Body of pancreas (tissue), 4 donors: ENCODE results near the gene RPL38. TPM values are rescaled to one million over a fixed set of nuclear protein-coding genes. Genes with fewer than 3 reads are reported as not detected.

Experiments
- ATAC-seq: fragments of 150-250 bp; one replicate; pipeline ENCODE4 v1.9.1; 2016
- DNase-seq, 4 donors: peaks; one replicate each; pipeline ENCODE4 v3.0.0-alpha.2; 2019
- H3K27ac ChIP-seq, 4 donors: fragments of 200-600 bp; sonication (generic); 1 replicate in 3 of 4; 2 replicates in 1 of 4; pipeline versions ENCODE4 v1.5.1 to v1.6.1; 2016 to 2019; ENCODE audit warnings: mild to moderate bottlenecking in 1 of 4, mixed read lengths in 1 of 4, moderate library complexity in 1 of 4
- H3K27me3 ChIP-seq, 2 donors: fragments of 200-600 bp; sonication (generic); one replicate each; pipeline ENCODE4 v1.6.0; 2016; ENCODE audit warnings: mild to moderate bottlenecking in 1 of 2
- H3K36me3 ChIP-seq, 2 donors: fragments of 200-600 bp; sonication (generic); replicated peaks in 1 of 2; 2 replicates each; pipeline ENCODE4 v1.5.1; 2016; ENCODE audit warnings: low read depth in 2 of 2; ENCODE audit not compliant: insufficient read depth in 1 of 2
- H3K4me1 ChIP-seq: fragments of 200-600 bp; sonication (generic); one replicate; pipeline ENCODE4 v1.6.0; 2016
- H3K4me3 ChIP-seq, 2 donors: fragments of 200-600 bp; sonication (generic); 1 replicate in 1 of 2; 2 replicates in 1 of 2; pipeline ENCODE4 v1.5.1; 2016 to 2019
- H3K9me3 ChIP-seq, 3 donors: fragments of 200-600 bp; sonication (generic); 1 replicate in 2 of 3; 2 replicates in 1 of 3; pipeline ENCODE4 v1.5.1; 2016
- CTCF ChIP-seq, 7 experiments: fragments of 450-650 bp in 4 of 7; fragments of 200-600 bp in 3 of 7; sonication (generic) in 3 of 7; IDR thresholded peaks; one replicate each; pipeline ENCODE4 v1.5.1; 2016 to 2019; ENCODE audit warnings: antibody characterized with exemption in 7 of 7
- POLR2A ChIP-seq, 3 donors: fragments of 450-650 bp; IDR thresholded peaks; one replicate each; pipeline ENCODE4 v1.6.1; 2016; ENCODE audit warnings: antibody characterized with exemption in 3 of 3, mild to moderate bottlenecking in 2 of 3
- WGBS, 2 donors: methylation state at CpG; one replicate each; pipeline ENCODE4 v1.1.5; 2017; 5-methylcytosine and 5-hydroxymethylcytosine counted together
- intact Hi-C: fragments of 100-400 bp; cut with DNase I; formaldehyde crosslinking; loops from one replicate; pipeline ENCODE4 v1.15.1; 2023
- total RNA-seq, 2 donors: library from RNA; depleted of rRNA; stranded (reverse); fragments of >200 nt; gene quantifications; one replicate each; pipeline ENCODE4 v1.1.0, GENCODE V29; 2016

Gene RPL38
- total RNA-seq, 2 donors from 2014 or later = 141 to 156 TPM

DNA sequence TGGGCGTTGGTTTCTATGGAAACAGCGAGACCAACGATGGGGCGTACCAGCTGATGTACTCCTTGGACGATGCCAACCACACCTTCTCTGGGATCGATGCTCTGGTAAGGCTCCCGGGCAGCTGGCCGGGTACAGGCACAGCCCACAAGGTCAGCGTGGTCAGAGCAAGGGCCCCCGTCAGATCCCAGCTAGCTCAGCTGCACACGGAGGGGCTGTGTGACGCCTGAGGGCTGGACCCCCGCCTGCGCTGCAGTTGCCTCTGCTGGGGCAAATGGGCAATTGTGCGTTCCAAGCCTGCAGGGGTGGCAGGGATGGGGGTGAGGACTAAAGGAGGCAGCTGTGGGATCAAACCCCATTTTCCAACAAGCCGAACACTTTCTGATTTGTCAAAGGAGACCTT lies 27.4 kb downstream of the RPL38 start:
- ATAC-seq = no peak
- H3K9me3 ChIP-seq = no peaks in the 10 kb centered on the region
- DNase-seq = no peak
- peaks cover 34% of the 10 kb centered on the region for H3K4me1 ChIP-seq
- TF ChIP-seq POLR2A (IDR thresholded peaks at IDR 0.05) (no peak), CTCF (IDR thresholded peaks at IDR 0.05) (no peak)
- intact Hi-C loops = no loop called here
- H3K36me3 ChIP-seq = no peaks in the 10 kb centered on the region
- no peaks in the 10 kb centered on the region for H3K27me3 ChIP-seq
- 88 to 98% methylated on average over 7 to 16 of the region's 16 CpGs for WGBS, 2 donors
- peak overlapping the region in 2 of 4 donors; percentile 71 to 84 for H3K27ac ChIP-seq
- H3K4me3 ChIP-seq = no peak overlapping the region

GRCh38 chr17:74231928-74232907 lies 28.7 kb downstream of the RPL38 start:
- TF ChIP-seq CTCF (IDR thresholded peaks at IDR 0.05) = no peak
- TF ChIP-seq POLR2A (IDR thresholded peaks at IDR 0.05) = no peak
- ATAC-seq (peak; percentile 87), DNase-seq (peak; percentile 77 to 83 (median 80))
- Histone ChIP-seq H3K4me3 (no peak overlapping the region), H3K36me3 (no peaks in the 10 kb centered on the region), H3K27me3 (no peaks in the 10 kb centered on the region), H3K9me3 (no peaks in the 10 kb centered on the region), H3K27ac (peak overlapping the region; percentile 64 to 84 (median 73)), H3K4me1 (peaks cover 34% of the 10 kb centered on the region)
- WGBS, 2 donors = 59 to 70% methylated on average over 5 to 17 of the region's 17 CpGs
- intact Hi-C loops = no loop called here

DNA sequence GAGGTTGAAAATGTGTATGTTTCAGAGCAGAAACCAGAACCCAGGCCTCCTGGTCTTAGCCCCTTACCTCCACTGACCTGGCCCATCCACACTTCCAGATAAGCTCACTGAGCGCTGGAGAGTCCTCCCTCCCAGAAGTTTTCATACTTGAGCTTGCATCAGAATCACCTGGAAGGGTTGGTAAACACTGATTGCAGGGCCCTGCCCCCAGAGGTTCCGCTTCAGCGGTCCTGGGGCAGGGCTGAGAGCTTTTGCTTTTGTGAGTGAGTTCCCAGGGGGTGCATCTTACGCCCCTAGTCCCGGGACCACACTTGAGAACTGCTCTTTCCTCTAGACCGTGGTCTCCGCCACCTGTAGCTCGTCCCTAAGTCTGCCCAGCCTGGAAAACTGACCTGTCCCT lies 30.5 kb downstream of the RPL38 start:
- WGBS, 2 donors = 68 to 79% methylated on average over 7 to 8 of the region's 8 CpGs
- no peaks in the 10 kb centered on the region for H3K9me3 ChIP-seq
- DNase-seq = peak in 2 of 4 donors; percentile 34 to 39
- H3K4me3 ChIP-seq = no peak overlapping the region
- intact Hi-C loops = no loop called here
- no peak for ATAC-seq
- TF ChIP-seq POLR2A (IDR thresholded peaks at IDR 0.05) (no peak), CTCF (IDR thresholded peaks at IDR 0.05) (no peak)
- H3K4me1 ChIP-seq = peaks cover 34% of the 10 kb centered on the region
- no peaks in the 10 kb centered on the region for H3K36me3 ChIP-seq
- H3K27ac ChIP-seq = no peak overlapping the region
- no peaks in the 10 kb centered on the region for H3K27me3 ChIP-seq

DNA sequence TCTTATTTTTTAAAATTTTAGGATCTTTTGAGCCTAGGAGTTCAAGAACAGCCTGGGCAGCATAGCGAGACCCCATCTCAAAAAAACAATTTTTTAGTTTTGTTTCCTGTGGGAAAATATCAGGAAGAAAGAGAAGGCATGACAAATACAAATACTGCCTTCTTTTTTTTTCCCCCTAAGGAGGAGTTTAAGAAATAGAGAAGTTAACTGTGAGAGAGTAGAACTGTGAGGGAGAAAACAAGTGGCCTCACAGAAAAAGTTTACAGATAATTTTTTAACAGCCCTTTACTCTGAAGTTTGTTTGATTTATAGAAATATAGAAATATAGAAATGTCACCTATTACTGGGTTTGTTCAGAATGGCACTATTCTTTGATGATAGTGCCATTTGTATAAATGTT lies 31.0 kb downstream of the RPL38 start:
- TF ChIP-seq CTCF (IDR thresholded peaks at IDR 0.05) = no peak
- TF ChIP-seq POLR2A (IDR thresholded peaks at IDR 0.05) = no peak
- Histone ChIP-seq H3K4me3 (no peak overlapping the region), H3K9me3 (no peaks in the 10 kb centered on the region), H3K36me3 (no peaks in the 10 kb centered on the region), H3K4me1 (peaks cover 34% of the 10 kb centered on the region), H3K27me3 (no peaks in the 10 kb centered on the region), H3K27ac (peak overlapping the region in 1 of 4 donors; percentile 54)
- ATAC-seq (no peak), DNase-seq (no peak)
- WGBS, 2 donors = 72 to 93% methylated on average over 1 of the region's 1 CpG
- intact Hi-C loops = no loop called here
